IMR-90 (cell line): ENCODE measurements around the gene TRMT2B. TPM values are rescaled to one million over a fixed set of nuclear protein-coding genes. Genes with fewer than 3 reads are reported as not detected.

Experiments
- ATAC-seq: fragments of 200-7000 bp; cut with Tn5 transposase; 2 replicates; pipeline ENCODE4 v1.9.1; 2020; ENCODE audit warnings: low read depth, mild to moderate bottlenecking, moderate library complexity
- BruUV-seq: library from RNA; stranded (reverse); fragments of 400-500 nt; replicated peaks from 2 replicates; lab custom pipeline; 2021; lab: Mats Ljungman, UMichigan
- CTCF ChIA-PET: fragments of 300-600 bp; formaldehyde crosslinking; extraction: SDS; loops from one replicate; lab custom pipeline; 2021; ENCODE audit warnings: antibody characterized with exemption; lab: Yijun Ruan, JAX
- POLR2A ChIA-PET: fragments of 300-600 bp; sonication (Branson Sonifier 250); formaldehyde crosslinking; loops from one replicate; lab custom pipeline; 2022; ENCODE audit warnings: antibody characterized with exemption; ENCODE audit not compliant: unreplicated experiment; lab: Charles Lee
- DNase-seq: peaks from one replicate; pipeline ENCODE4 v3.0.0; 2013
- H2AFZ ChIP-seq: replicated peaks from 2 replicates; pipeline ENCODE3; 2013; ENCODE audit warnings: low read length, mild to moderate bottlenecking; ENCODE audit not compliant: poor library complexity
- H2AK5ac ChIP-seq: 2 replicates; pipeline ENCODE4 v1.6.1; 2013; ENCODE audit warnings: low read depth, low read length, inconsistent platforms
- H2AK9ac ChIP-seq: replicated peaks from 2 replicates; pipeline ENCODE3; 2013; ENCODE audit warnings: mild to moderate bottlenecking, low read depth, low read length, moderate library complexity; ENCODE audit not compliant: poor library complexity
- H2BK120ac ChIP-seq: 2 replicates; pipeline ENCODE4 v1.6.1; 2013; ENCODE audit warnings: low read depth, low read length, inconsistent platforms
- H2BK15ac ChIP-seq: 3 replicates; pipeline ENCODE4 v1.6.1; 2013; ENCODE audit warnings: low read depth, low read length, inconsistent platforms
- H2BK20ac ChIP-seq: 2 replicates; pipeline ENCODE4 v1.6.1; 2013; ENCODE audit warnings: low read depth, mild to moderate bottlenecking, inconsistent platforms, low read length, moderate library complexity
- H2BK5ac ChIP-seq: 2 replicates; pipeline ENCODE4 v1.6.1; 2013; ENCODE audit warnings: mild to moderate bottlenecking, low read depth, low read length, inconsistent platforms; ENCODE audit not compliant: poor library complexity, severe bottlenecking
- H3K14ac ChIP-seq: replicated peaks from 2 replicates; pipeline ENCODE4 v1.6.1; 2013; ENCODE audit warnings: low read depth, low read length, inconsistent platforms
- H3K18ac ChIP-seq: 2 replicates; pipeline ENCODE4 v1.6.1; 2013; ENCODE audit warnings: low read depth, low read length, control low read depth
- H3K23ac ChIP-seq: 2 replicates; pipeline ENCODE4 v1.6.1; 2013; ENCODE audit warnings: low read depth, low read length, inconsistent platforms
- H3K27ac ChIP-seq: 2 replicates; pipeline ENCODE4 v1.5.1; 2013; ENCODE audit warnings: mild to moderate bottlenecking, control low read depth, low read length; ENCODE audit not compliant: insufficient read depth
- H3K27me3 ChIP-seq: 2 replicates; pipeline ENCODE4 v1.6.1; 2013; ENCODE audit warnings: low read length; ENCODE audit not compliant: control insufficient read depth, insufficient read depth
- H3K36me3 ChIP-seq: 2 replicates; pipeline ENCODE4 v1.6.1; 2013; ENCODE audit warnings: low read length, mixed read lengths; ENCODE audit not compliant: control insufficient read depth, insufficient read depth
- H3K4ac ChIP-seq: 2 replicates; pipeline ENCODE4 v1.6.1; 2013; ENCODE audit warnings: low read depth, low read length, inconsistent platforms
- H3K4me1 ChIP-seq: 2 replicates; pipeline ENCODE4 v1.6.1; 2013; ENCODE audit warnings: low read length, mixed read lengths; ENCODE audit not compliant: control insufficient read depth, insufficient read depth
- H3K4me2 ChIP-seq: 2 replicates; pipeline ENCODE4 v1.6.1; 2013; ENCODE audit warnings: low read depth, mild to moderate bottlenecking, control low read depth, low read length, moderate library complexity
- H3K4me3 ChIP-seq: 2 replicates; pipeline ENCODE4 v1.5.1; 2013; ENCODE audit warnings: low read depth, mild to moderate bottlenecking, control low read depth, low read length, moderate library complexity; ENCODE audit not compliant: insufficient read depth
- H3K56ac ChIP-seq: 2 replicates; pipeline ENCODE4 v1.6.1; 2013; ENCODE audit warnings: low read length, inconsistent platforms; ENCODE audit not compliant: insufficient read depth; ENCODE audit errors: extremely low read depth
- H3K79me1 ChIP-seq, 2 experiments: 2 replicates each; pipeline ENCODE4 v1.6.1; 2013; ENCODE audit warnings: low read length in 2 of 2, inconsistent platforms in 1 of 2, low read depth in 1 of 2
- H3K9ac ChIP-seq: 2 replicates; pipeline ENCODE4 v1.6.1; 2013; ENCODE audit warnings: low read depth, low read length, control low read depth
- H3K9me1 ChIP-seq: 2 replicates; pipeline ENCODE4 v1.6.1; 2013; ENCODE audit warnings: low read length, inconsistent platforms; ENCODE audit not compliant: insufficient read depth
- H3K9me3 ChIP-seq: 2 replicates; pipeline ENCODE4 v1.6.1; 2013; ENCODE audit warnings: low read length; ENCODE audit not compliant: control insufficient read depth, insufficient read depth
- H4K20me1 ChIP-seq: 2 replicates; pipeline ENCODE4 v1.6.1; 2013; ENCODE audit warnings: low read length, inconsistent platforms; ENCODE audit not compliant: insufficient read depth
- H4K5ac ChIP-seq: 2 replicates; pipeline ENCODE4 v1.6.1; 2013; ENCODE audit warnings: mild to moderate bottlenecking, low read depth, low read length, control low read depth
- H4K8ac ChIP-seq, 2 experiments: 2 replicates each; pipeline ENCODE4 v1.6.1; 2013; ENCODE audit warnings: low read depth in 2 of 2, low read length in 2 of 2, control low read depth in 1 of 2, inconsistent platforms in 1 of 2
- H4K91ac ChIP-seq: 2 replicates; pipeline ENCODE4 v1.6.1; 2013; ENCODE audit warnings: low read depth, low read length, inconsistent platforms; ENCODE audit not compliant: insufficient read depth
- BHLHE40 ChIP-seq: fragments of 150-350 bp; IDR thresholded peaks from 2 replicates; pipeline ENCODE4 v1.6.1; 2016; ENCODE audit warnings: mild to moderate bottlenecking, low read depth, low read length
- CEBPB ChIP-seq: IDR thresholded peaks from 2 replicates; pipeline ENCODE4 v1.6.1; 2012; ENCODE audit warnings: low read depth, low read length, improper control_type of control experiment
- CHD1 ChIP-seq: IDR thresholded peaks from 2 replicates; pipeline ENCODE4 v1.6.1; 2012; ENCODE audit warnings: low read depth, low read length, improper control_type of control experiment
- ELK1 ChIP-seq: fragments of 150-350 bp; IDR thresholded peaks from 2 replicates; pipeline ENCODE4 v1.6.1; 2016; ENCODE audit warnings: low read depth, mild to moderate bottlenecking, low read length, moderate library complexity, borderline replicate concordance
- FOS ChIP-seq: fragments of 150-350 bp; IDR thresholded peaks from 2 replicates; pipeline ENCODE4 v1.6.1; 2016; ENCODE audit warnings: low read depth, low read length
- MAZ ChIP-seq: IDR thresholded peaks from 2 replicates; pipeline ENCODE4 v1.6.1; 2012; ENCODE audit warnings: low read depth, mild to moderate bottlenecking, low read length, improper control_type of control experiment, moderate library complexity, borderline replicate concordance
- MXI1 ChIP-seq: IDR thresholded peaks from 2 replicates; pipeline ENCODE4 v1.6.1; 2012; ENCODE audit warnings: low read depth, mild to moderate bottlenecking, low read length, moderate library complexity, borderline replicate concordance
- NFE2L2 ChIP-seq: fragments of 150-350 bp; IDR thresholded peaks from 2 replicates; pipeline ENCODE4 v1.6.1; 2016; ENCODE audit warnings: low read depth, mild to moderate bottlenecking, low read length
- POLR2A ChIP-seq: IDR thresholded peaks from 2 replicates; pipeline ENCODE4 v1.6.1; 2012; ENCODE audit warnings: mild to moderate bottlenecking, low read depth, low read length
- RCOR1 ChIP-seq: IDR thresholded peaks from 2 replicates; pipeline ENCODE4 v1.6.1; 2012; ENCODE audit warnings: mild to moderate bottlenecking, low read length, improper control_type of control experiment; ENCODE audit not compliant: insufficient replicate concordance
- RFX5 ChIP-seq: IDR thresholded peaks from 2 replicates; pipeline ENCODE4 v1.8.0; 2012; ENCODE audit warnings: low read depth, mild to moderate bottlenecking, low read length, moderate library complexity
- SMC3 ChIP-seq: fragments of 150-350 bp; IDR thresholded peaks from 2 replicates; pipeline ENCODE4 v1.6.1; 2016; ENCODE audit warnings: low read depth, mild to moderate bottlenecking, antibody characterized with exemption, low read length, moderate library complexity
- WGBS, 2 experiments: methylation state at CpG; one replicate each; pipeline versions ENCODE4 v1.1.5 to v1.1.7; 2013; ENCODE audit warnings: missing lambda C conversion rate in 2 of 2; ENCODE audit not compliant: insufficient read length in 1 of 2; ENCODE audit errors: extremely low coverage in 2 of 2; 5-methylcytosine and 5-hydroxymethylcytosine counted together
- dilution Hi-C: fragments of 300-500 bp; cut with HindIII; formaldehyde crosslinking; loops from one replicate; pipeline ENCODE4 v1.14.3; 2018; ENCODE audit warnings: low sequenced_read_pairs; ENCODE audit not compliant: unreplicated experiment
- in situ Hi-C: fragments of 300-500 bp; cut with MboI; formaldehyde crosslinking; loops from 3 replicates; pipeline ENCODE4 v1.14.3; 2019; ENCODE audit warnings: low sequenced_read_pairs, inconsistent platforms, mixed read lengths
- intact Hi-C: fragments of 100-400 bp; cut with micrococcal nuclease; formaldehyde crosslinking; loops from 2 replicates; pipeline ENCODE4 v1.10.0; 2022
- polyA plus RNA-seq, 3 experiments: library from polyadenylated mRNA; depleted of rRNA; stranded (reverse); fragments of >200 nt; gene quantifications; 2 replicates each; pipeline ENCODE4 v1.2.3, GENCODE V29; 2012; ENCODE audit warnings: low replicate concordance in 1 of 3
- total RNA-seq: library from RNA; depleted of rRNA; stranded (reverse); fragments of >200 nt; gene quantifications from 2 replicates; pipeline ENCODE4 v1.2.3, GENCODE V29; 2012; rRNA removed

Gene TRMT2B
- total and polyA plus RNA-seq, 2 of the 4 experiments (the other 2 are of a cell fraction), result 7.7 to 13.4 TPM

GRCh38 chrX:100962811-100963210, 89.1 kb downstream of the TRMT2B start:
- no CpG with 5 or more reads among the region's 3 CpGs for WGBS, 2 experiments
- H3K79me1 ChIP-seq, result no peaks in the 10 kb centered on the region
- no peak overlapping the region for H2AFZ ChIP-seq
- H3K18ac ChIP-seq, result no peak overlapping the region
- no peak overlapping the region for H3K4ac ChIP-seq
- dilution Hi-C loops (no loop called here), intact Hi-C loops (no loop called here), in situ Hi-C loops (no loop called here)
- no peak overlapping the region for H3K4me2 ChIP-seq
- POLR2A ChIA-PET, result no interaction called here
- H3K9me3 ChIP-seq, result peaks cover 3% of the 10 kb centered on the region; the same call in 1 of the 2 replicates
- DNase-seq (no peak), ATAC-seq (no peak)
- H3K27ac ChIP-seq, result no peak overlapping the region
- no peak overlapping the region for H2BK15ac ChIP-seq
- H3K9me1 ChIP-seq, result no peaks in the 10 kb centered on the region
- H3K4me3 ChIP-seq, result no peak overlapping the region
- H4K20me1 ChIP-seq, result no peaks in the 10 kb centered on the region
- no peak overlapping the region for H4K8ac ChIP-seq
- no peaks in the 10 kb centered on the region for H3K27me3 ChIP-seq
- no peak overlapping the region for H2AK9ac ChIP-seq
- no peak overlapping the region for H2BK5ac ChIP-seq
- no peak overlapping the region for H3K23ac ChIP-seq
- BruUV-seq, result no TSS peak
- no peak overlapping the region for H3K56ac ChIP-seq
- no peak overlapping the region for H2AK5ac ChIP-seq
- H3K4me1 ChIP-seq, result no peaks in the 10 kb centered on the region
- H4K91ac ChIP-seq, result no peak overlapping the region
- no peaks in the 10 kb centered on the region for H3K36me3 ChIP-seq
- H2BK120ac ChIP-seq, result no peak overlapping the region
- H3K9ac ChIP-seq, result no peak overlapping the region
- no peak overlapping the region for H3K14ac ChIP-seq
- no peak for TF ChIP-seq ELK1
- no peak for TF ChIP-seq FOS
- TF ChIP-seq RCOR1, result no peak
- no peak for TF ChIP-seq CHD1
- TF ChIP-seq MXI1, result no peak
- TF ChIP-seq BHLHE40, result no peak
- no peak for TF ChIP-seq NFE2L2
- no peak for TF ChIP-seq CEBPB
- TF ChIP-seq SMC3, result no peak
- no peak for TF ChIP-seq RFX5
- no peak for TF ChIP-seq MAZ
- no peak for TF ChIP-seq POLR2A
- H2BK20ac ChIP-seq, result no peak overlapping the region
- no peak overlapping the region for H4K5ac ChIP-seq
- CTCF ChIA-PET, result no interaction called here

Other genes starting within 250 kb of the TRMT2B start
- 27.8 and 30.3 TPM in 2 replicates for gene CSTF2, start 231.7 kb downstream of the TRMT2B start, total RNA-seq
- gene CSTF2, start 231.7 kb downstream of the TRMT2B start, polyA plus RNA-seq (2012; rRNA removed), result 21.8 and 22.8 TPM in 2 replicates
- not detected in 2 replicates for gene NOX1, start 177.8 kb downstream of the TRMT2B start, total RNA-seq
- 0.04 TPM in 1 of 2 replicates, not detected in the other for gene NOX1, start 177.8 kb downstream of the TRMT2B start, polyA plus RNA-seq (2012; rRNA removed)
- 0.83 and 0.90 TPM in 2 replicates for gene XKRX, start 123.2 kb downstream of the TRMT2B start, total RNA-seq
- gene XKRX, start 123.2 kb downstream of the TRMT2B start, polyA plus RNA-seq (2012; rRNA removed), result 0.26 and 0.39 TPM in 2 replicates
- not detected in 2 replicates for gene ARL13A, start 82.4 kb downstream of the TRMT2B start, total RNA-seq
- not detected in 2 replicates for gene ARL13A, start 82.4 kb downstream of the TRMT2B start, polyA plus RNA-seq (2012; rRNA removed)
- gene TMEM35A, start 26.8 kb upstream of the TRMT2B start, total RNA-seq, result 11.3 and 12.8 TPM in 2 replicates
- 13.7 and 14.2 TPM in 2 replicates for gene TMEM35A, start 26.8 kb upstream of the TRMT2B start, polyA plus RNA-seq (2012; rRNA removed)
- 24.2 and 25.8 TPM in 2 replicates for gene CENPI, start 46.1 kb upstream of the TRMT2B start, total RNA-seq
- gene CENPI, start 46.1 kb upstream of the TRMT2B start, polyA plus RNA-seq (2012; rRNA removed), result 4.8 and 5.5 TPM in 2 replicates
- 6.9 and 7.0 TPM in 2 replicates for gene DRP2, start 167.7 kb upstream of the TRMT2B start, total RNA-seq
- gene DRP2, start 167.7 kb upstream of the TRMT2B start, polyA plus RNA-seq (2012; rRNA removed), result 6.4 and 7.9 TPM in 2 replicates
- gene TAF7L, start 239.2 kb upstream of the TRMT2B start, total RNA-seq, result 0.18 and 0.28 TPM in 2 replicates
- 0.22 TPM in 2 replicates for gene TAF7L, start 239.2 kb upstream of the TRMT2B start, polyA plus RNA-seq (2012; rRNA removed)